Neural crest cell (in vitro differentiated cells): ENCODE data around the gene SRPK3. TPM values are rescaled to one million over a fixed set of nuclear protein-coding genes. Genes with fewer than 3 reads are reported as not detected.
"Not testable (repeated sequence)": the region's sequence is repeated elsewhere in the genome, so short reads cannot be mapped to it uniquely, and the experiment has no call there.

Experiments
- DNase-seq: peaks from one replicate; pipeline ENCODE4 v3.0.0; 2021; ENCODE audit warnings: low read depth, mixed read lengths, low spot score
- H3K27ac Mint-ChIP-seq: one replicate; pipeline ENCODE4 v1.8.0; 2021; ENCODE audit warnings: mild to moderate bottlenecking, mixed read lengths; ENCODE audit not compliant: unreplicated experiment
- H3K27me3 Mint-ChIP-seq: 2 replicates; pipeline ENCODE4 v1.8.0; 2021; ENCODE audit warnings: low read depth, mild to moderate bottlenecking, mixed read lengths
- H3K36me3 Mint-ChIP-seq: 2 replicates; pipeline ENCODE4 v1.8.0; 2021; ENCODE audit warnings: low read depth, mild to moderate bottlenecking, mixed read lengths
- H3K4me1 Mint-ChIP-seq: 2 replicates; pipeline ENCODE4 v1.8.0; 2021; ENCODE audit warnings: mixed read lengths
- H3K4me3 Mint-ChIP-seq: one replicate; pipeline ENCODE4 v1.8.0; 2021; ENCODE audit warnings: mild to moderate bottlenecking, mixed read lengths
- H3K9me3 Mint-ChIP-seq: 2 replicates; pipeline ENCODE4 v1.8.0; 2021; ENCODE audit warnings: mixed read lengths
- CTCF ChIP-seq: fragments of 200-600 bp; sonication (generic); conservative IDR thresholded peaks from 2 replicates; pipeline ENCODE4 v1.5.0; 2021; ENCODE audit warnings: antibody characterized with exemption, mild to moderate bottlenecking
- total RNA-seq: library from RNA; stranded (reverse); gene quantifications from 2 replicates; pipeline ENCODE4 v1.2.1, GENCODE V29; 2021

SRPK3 gene
- total RNA-seq, 1 donor from 2014 or later: 0.14 TPM

GRCh38 chrX:153739754-153740486, 40.9 kb upstream of the SRPK3 start:
- H3K4me1 Mint-ChIP-seq: peaks cover 4% of the 10 kb centered on the region
- DNase-seq: no peak
- H3K4me3 Mint-ChIP-seq: no peak overlapping the region
- TF ChIP-seq CTCF: no peak
- peaks cover 1% of the 10 kb centered on the region for H3K36me3 Mint-ChIP-seq
- H3K27me3 Mint-ChIP-seq: no peaks in the 10 kb centered on the region
- no peak overlapping the region for H3K27ac Mint-ChIP-seq
- H3K9me3 Mint-ChIP-seq: peaks cover under 1% of the 10 kb centered on the region

GRCh38 chrX:153740631-153741222, 40.1 kb upstream of the SRPK3 start:
- Mint-ChIP-seq H3K9me3 (no peaks in the 10 kb centered on the region), H3K4me1 (peaks cover under 1% of the 10 kb centered on the region), H3K36me3 (no peaks in the 10 kb centered on the region), H3K27ac (no peak overlapping the region), H3K27me3 (no peaks in the 10 kb centered on the region), H3K4me3 (no peak overlapping the region)
- TF ChIP-seq CTCF: no peak
- no peak for DNase-seq

GRCh38 chrX:153741446-153741845, 39.4 kb upstream of the SRPK3 start:
- Mint-ChIP-seq H3K4me1 (no peaks in the 10 kb centered on the region), H3K4me3 (no peak overlapping the region), H3K9me3 (no peaks in the 10 kb centered on the region), H3K36me3 (no peaks in the 10 kb centered on the region), H3K27me3 (no peaks in the 10 kb centered on the region), H3K27ac (no peak overlapping the region)
- no peak for TF ChIP-seq CTCF
- DNase-seq: no peak

GRCh38 chrX:153742111-153742510, 38.7 kb upstream of the SRPK3 start:
- not testable (repeated sequence) for H3K27ac Mint-ChIP-seq, H3K9me3 Mint-ChIP-seq, H3K4me1 Mint-ChIP-seq, H3K4me3 Mint-ChIP-seq, DNase-seq, H3K36me3 Mint-ChIP-seq, H3K27me3 Mint-ChIP-seq

GRCh38 chrX:153742796-153743467, 37.9 kb upstream of the SRPK3 start:
- not testable (repeated sequence) for H3K4me1 Mint-ChIP-seq, H3K4me3 Mint-ChIP-seq, H3K27ac Mint-ChIP-seq, H3K27me3 Mint-ChIP-seq, H3K9me3 Mint-ChIP-seq, DNase-seq, H3K36me3 Mint-ChIP-seq

GRCh38 chrX:153743468-153744209, 37.2 kb upstream of the SRPK3 start:
- not testable (repeated sequence) for DNase-seq, H3K9me3 Mint-ChIP-seq, H3K27me3 Mint-ChIP-seq, H3K36me3 Mint-ChIP-seq, H3K27ac Mint-ChIP-seq, H3K4me1 Mint-ChIP-seq
- peak overlapping the region; percentile 31 for H3K4me3 Mint-ChIP-seq
